Trophoblast cell (in vitro differentiated cells and primary cell): Measurements from ENCODE around the gene TBX5.
"Not testable (repeated sequence)": the region's sequence is repeated elsewhere in the genome, so short reads cannot be mapped to it uniquely, and the experiment has no call there.

ENCODE experiments used
- DNase-seq, 2 donors: peaks; one replicate each; pipeline ENCODE4 v3.0.0-alpha.2; 2016
- H2AFZ ChIP-seq: 2 replicates; pipeline ENCODE4 v1.6.1; 2013; ENCODE audit warnings: low read length, moderate library complexity, mild to moderate bottlenecking; ENCODE audit not compliant: insufficient read depth, poor library complexity
- H2AK5ac ChIP-seq: 2 replicates; pipeline ENCODE4 v1.6.1; 2013; ENCODE audit warnings: mild to moderate bottlenecking, low read length
- H2BK120ac ChIP-seq: 2 replicates; pipeline ENCODE4 v1.6.1; 2013; ENCODE audit warnings: low read length, mild to moderate bottlenecking, moderate library complexity; ENCODE audit not compliant: insufficient read depth, poor library complexity
- H2BK12ac ChIP-seq: 2 replicates; pipeline ENCODE4 v1.6.1; 2013; ENCODE audit warnings: mild to moderate bottlenecking, low read length, moderate library complexity
- H2BK5ac ChIP-seq: 2 replicates; pipeline ENCODE4 v1.6.1; 2013; ENCODE audit warnings: low read length, low read depth, moderate library complexity, mild to moderate bottlenecking; ENCODE audit not compliant: poor library complexity
- H3K14ac ChIP-seq: 2 replicates; pipeline ENCODE4 v1.6.1; 2013; ENCODE audit warnings: mild to moderate bottlenecking, low read length
- H3K18ac ChIP-seq: 2 replicates; pipeline ENCODE4 v1.6.1; 2013; ENCODE audit warnings: mild to moderate bottlenecking, low read length
- H3K23ac ChIP-seq: 2 replicates; pipeline ENCODE4 v1.6.1; 2013; ENCODE audit warnings: low read length
- H3K27ac ChIP-seq: 2 replicates; pipeline ENCODE4 v1.5.1; 2013; ENCODE audit warnings: low read depth, mild to moderate bottlenecking, inconsistent platforms, low read length, moderate library complexity
- H3K27me3 ChIP-seq: 2 replicates; pipeline ENCODE4 v1.6.1; 2013; ENCODE audit warnings: inconsistent platforms, mild to moderate bottlenecking, low read length, moderate library complexity; ENCODE audit not compliant: insufficient read depth
- H3K36me3 ChIP-seq, 2 experiments: 1 replicate in 1 of 2; 2 replicates in 1 of 2; pipeline ENCODE4 v1.6.1; 2013; ENCODE audit warnings: low read length in 2 of 2, mild to moderate bottlenecking in 2 of 2, moderate library complexity in 1 of 2; ENCODE audit not compliant: insufficient read depth in 2 of 2, control insufficient read depth in 1 of 2
- H3K4ac ChIP-seq: 2 replicates; pipeline ENCODE4 v1.6.1; 2013; ENCODE audit warnings: low read depth, mild to moderate bottlenecking, low read length, moderate library complexity
- H3K4me1 ChIP-seq, 2 experiments: 1 replicate in 1 of 2; 2 replicates in 1 of 2; pipeline ENCODE4 v1.6.1; 2013; ENCODE audit warnings: low read length in 2 of 2, mild to moderate bottlenecking in 2 of 2, moderate library complexity in 1 of 2; ENCODE audit not compliant: insufficient read depth in 2 of 2, control insufficient read depth in 1 of 2
- H3K4me2 ChIP-seq: 2 replicates; pipeline ENCODE4 v1.6.1; 2013; ENCODE audit warnings: inconsistent platforms, mild to moderate bottlenecking, low read length, moderate library complexity
- H3K4me3 ChIP-seq: 2 replicates; pipeline ENCODE4 v1.5.1; 2013; ENCODE audit warnings: mild to moderate bottlenecking, low read depth, low read length, inconsistent platforms
- H3K79me1 ChIP-seq: one replicate; pipeline ENCODE4 v1.6.1; 2013; ENCODE audit warnings: low read length
- H3K79me2 ChIP-seq: 2 replicates; pipeline ENCODE4 v1.6.1; 2013; ENCODE audit warnings: low read length, mild to moderate bottlenecking; ENCODE audit not compliant: control insufficient read depth, insufficient read depth, poor library complexity
- H3K9ac ChIP-seq: 2 replicates; pipeline ENCODE4 v1.6.1; 2013; ENCODE audit warnings: mild to moderate bottlenecking, low read length
- H3K9me3 ChIP-seq: 2 replicates; pipeline ENCODE4 v1.6.1; 2013; ENCODE audit warnings: low read depth, mild to moderate bottlenecking, control low read depth, inconsistent platforms, low read length; ENCODE audit not compliant: insufficient read depth
- H4K12ac ChIP-seq: 2 replicates; pipeline ENCODE4 v1.6.1; 2013; ENCODE audit warnings: low read depth, mild to moderate bottlenecking, low read length, moderate library complexity
- H4K8ac ChIP-seq: 2 replicates; pipeline ENCODE4 v1.6.1; 2013; ENCODE audit warnings: low read depth, mild to moderate bottlenecking, low read length, moderate library complexity
- H4K91ac ChIP-seq: one replicate; pipeline ENCODE4 v1.6.1; 2013; ENCODE audit warnings: low read depth, mild to moderate bottlenecking, low read length, moderate library complexity
- WGBS: extraction: QIAGEN DNeasy Blood & Tissue Kit; methylation state at CpG from one replicate; pipeline ENCODE4 v1.1.7; 2013; ENCODE audit warnings: missing lambda C conversion rate; ENCODE audit not compliant: insufficient read length, insufficient coverage; ENCODE audit errors: extremely low coverage; 5-methylcytosine and 5-hydroxymethylcytosine counted together

Gene TBX5

DNA sequence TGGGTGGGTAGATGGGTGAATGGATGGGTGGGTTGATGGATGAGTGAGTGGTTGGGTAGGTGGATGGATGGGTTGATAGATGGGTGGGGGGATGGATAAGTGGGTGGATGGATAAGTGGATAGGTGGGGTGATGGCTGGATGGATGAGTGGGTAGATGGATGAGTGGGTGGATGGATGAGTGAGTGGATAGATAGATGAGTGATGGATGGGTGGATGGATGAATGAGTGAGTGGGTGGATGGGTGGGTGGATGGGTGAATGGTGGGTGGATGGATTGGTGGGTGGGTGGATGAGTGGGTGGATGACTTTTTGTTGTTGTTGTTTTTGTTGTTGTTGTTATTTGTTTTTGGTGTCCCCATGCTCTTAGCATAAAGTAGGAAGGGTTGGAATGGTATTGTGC lies 45.5 kb downstream of the TBX5 start:
- no peak overlapping the region for H4K91ac ChIP-seq
- no peak overlapping the region for H3K4me2 ChIP-seq
- H3K27ac ChIP-seq, result no peak overlapping the region
- H3K36me3 ChIP-seq, result no peaks in the 10 kb centered on the region
- H3K9me3 ChIP-seq, result no peaks in the 10 kb centered on the region
- H3K79me1 ChIP-seq, result no peaks in the 10 kb centered on the region
- no peak overlapping the region for H2BK5ac ChIP-seq
- H3K27me3 ChIP-seq, result no peaks in the 10 kb centered on the region
- H3K9ac ChIP-seq, result no peak overlapping the region
- no peak overlapping the region for H3K18ac ChIP-seq
- no peak overlapping the region for H4K8ac ChIP-seq
- H3K79me2 ChIP-seq, result no peaks in the 10 kb centered on the region
- DNase-seq, result no peak
- no peak overlapping the region for H3K4me3 ChIP-seq
- no peak overlapping the region for H3K14ac ChIP-seq
- no peak overlapping the region for H2BK12ac ChIP-seq
- H2BK120ac ChIP-seq, result no peak overlapping the region
- H2AFZ ChIP-seq, result no peak overlapping the region
- H3K4ac ChIP-seq, result no peak overlapping the region
- H3K4me1 ChIP-seq, result no peaks in the 10 kb centered on the region
- no peak overlapping the region for H2AK5ac ChIP-seq
- H3K23ac ChIP-seq, result no peak overlapping the region
- H4K12ac ChIP-seq, result no peak overlapping the region

DNA sequence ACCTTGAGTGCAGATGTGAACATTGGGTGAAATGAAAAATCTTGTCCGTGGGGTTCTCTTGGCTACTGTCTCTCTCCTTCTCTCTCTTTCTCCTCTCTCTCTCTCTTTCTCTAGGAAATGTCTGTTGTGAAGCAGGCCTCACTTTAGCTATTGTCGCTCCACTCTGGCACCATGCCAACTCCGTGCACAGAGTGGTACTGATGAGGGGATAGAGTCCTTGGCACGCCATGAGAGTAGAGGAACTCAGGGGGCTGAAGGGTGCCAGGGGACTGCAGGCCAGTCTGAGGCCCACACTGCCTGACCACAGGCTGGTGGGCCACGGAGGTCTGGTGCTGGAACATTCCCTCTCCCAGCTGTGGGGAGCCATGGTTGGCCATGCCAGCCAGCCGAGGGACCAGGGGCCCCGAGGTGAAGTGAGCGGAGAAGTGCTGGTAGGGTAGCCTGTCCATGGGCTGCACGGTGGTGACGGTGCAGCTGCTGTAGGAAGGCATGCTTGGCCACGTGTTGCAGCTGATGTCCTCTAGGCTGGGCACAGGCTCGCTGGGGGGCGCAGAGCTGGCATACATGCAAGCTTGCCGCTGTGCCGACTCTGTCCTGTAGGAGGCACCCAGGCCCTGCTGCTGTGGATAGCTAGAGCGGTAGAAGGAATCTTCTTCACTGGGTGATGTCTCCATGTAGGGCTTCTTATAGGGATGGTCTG lies 50.4 kb downstream of the TBX5 start:
- H3K4me2 ChIP-seq, result no peak overlapping the region
- H3K9ac ChIP-seq, result no peak overlapping the region
- H2BK12ac ChIP-seq, result no peak overlapping the region
- H3K27ac ChIP-seq, result no peak overlapping the region
- H3K4ac ChIP-seq, result no peak overlapping the region
- no peaks in the 10 kb centered on the region for H3K36me3 ChIP-seq
- H2AK5ac ChIP-seq, result no peak overlapping the region
- no peak overlapping the region for H4K91ac ChIP-seq
- WGBS, result no CpG with 5 or more reads among the region's 16 CpGs
- no peak overlapping the region for H2BK5ac ChIP-seq
- no peak overlapping the region for H2BK120ac ChIP-seq
- no peak overlapping the region for H3K23ac ChIP-seq
- no peaks in the 10 kb centered on the region for H3K27me3 ChIP-seq
- H3K4me3 ChIP-seq, result no peak overlapping the region
- H3K9me3 ChIP-seq, result no peaks in the 10 kb centered on the region
- no peak overlapping the region for H4K8ac ChIP-seq
- no peaks in the 10 kb centered on the region for H3K79me2 ChIP-seq
- no peak overlapping the region for H4K12ac ChIP-seq
- no peaks in the 10 kb centered on the region for H3K4me1 ChIP-seq
- no peak overlapping the region for H3K18ac ChIP-seq
- H2AFZ ChIP-seq, result no peak overlapping the region
- H3K79me1 ChIP-seq, result no peaks in the 10 kb centered on the region
- no peak overlapping the region for H3K14ac ChIP-seq
- no peak for DNase-seq

DNA sequence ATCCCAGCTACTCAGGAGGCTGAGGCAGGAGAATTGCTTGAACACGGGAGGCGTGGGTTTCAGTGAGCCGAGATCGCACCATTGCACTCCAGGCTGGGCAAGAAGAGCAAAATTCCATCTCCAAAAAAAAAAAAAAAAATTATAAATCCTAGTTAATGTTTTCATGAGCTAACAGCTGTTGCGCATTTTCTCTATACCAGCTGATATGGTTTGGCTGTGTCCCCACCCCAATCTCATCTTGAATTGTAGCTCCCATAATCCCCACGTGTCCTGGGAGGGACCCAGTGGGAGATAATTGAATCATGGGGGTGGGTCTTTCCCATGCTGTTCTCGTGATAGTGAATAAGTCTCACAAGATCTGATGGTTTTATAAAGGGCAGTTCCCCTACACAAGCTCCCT lies 56.7 kb downstream of the TBX5 start:
- H2AFZ ChIP-seq, H3K9ac ChIP-seq, H3K4me3 ChIP-seq, H4K91ac ChIP-seq, H2AK5ac ChIP-seq, H3K23ac ChIP-seq, H3K4me1 ChIP-seq, H3K27ac ChIP-seq, H3K4ac ChIP-seq, DNase-seq, H3K36me3 ChIP-seq, H3K9me3 ChIP-seq, H3K79me2 ChIP-seq, H2BK5ac ChIP-seq, H3K14ac ChIP-seq, H2BK12ac ChIP-seq, H4K12ac ChIP-seq, H3K27me3 ChIP-seq, H2BK120ac ChIP-seq, H3K4me2 ChIP-seq, H3K18ac ChIP-seq, H4K8ac ChIP-seq, H3K79me1 ChIP-seq: not testable (repeated sequence)
- no CpG with 5 or more reads among the region's 7 CpGs for WGBS

DNA sequence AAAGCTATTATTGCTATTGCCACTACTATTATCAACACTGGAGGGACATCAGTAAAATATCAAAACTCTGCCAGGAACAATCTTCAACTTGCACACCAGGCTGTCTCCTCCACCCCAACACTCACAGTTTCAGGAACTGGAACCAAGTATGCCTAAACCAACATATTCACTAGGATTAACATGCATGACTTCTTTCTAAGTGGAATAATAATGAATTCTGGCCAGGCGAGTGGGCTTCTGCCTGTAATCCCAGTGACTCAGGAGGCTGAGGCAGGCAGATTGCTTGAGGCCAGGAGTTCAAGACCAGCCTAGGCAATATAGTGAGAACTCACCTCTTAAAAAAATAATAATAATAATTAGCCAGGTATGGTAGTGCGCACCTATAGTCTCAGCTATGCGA lies 58.1 kb downstream of the TBX5 start:
- no peak overlapping the region for H3K27ac ChIP-seq
- H2BK12ac ChIP-seq, result no peak overlapping the region
- no peak for DNase-seq
- H3K23ac ChIP-seq, result no peak overlapping the region
- no peak overlapping the region for H3K14ac ChIP-seq
- H3K9me3 ChIP-seq, result no peaks in the 10 kb centered on the region
- H3K4me2 ChIP-seq, result no peak overlapping the region
- H4K8ac ChIP-seq, result no peak overlapping the region
- no peaks in the 10 kb centered on the region for H3K4me1 ChIP-seq
- no peak overlapping the region for H2BK120ac ChIP-seq
- H3K9ac ChIP-seq, result no peak overlapping the region
- no peak overlapping the region for H4K91ac ChIP-seq
- H3K27me3 ChIP-seq, result no peaks in the 10 kb centered on the region
- H3K4ac ChIP-seq, result no peak overlapping the region
- WGBS, result no CpG with 5 or more reads among the region's 3 CpGs
- H2AFZ ChIP-seq, result no peak overlapping the region
- no peak overlapping the region for H2AK5ac ChIP-seq
- no peak overlapping the region for H4K12ac ChIP-seq
- no peaks in the 10 kb centered on the region for H3K79me2 ChIP-seq
- no peaks in the 10 kb centered on the region for H3K79me1 ChIP-seq
- no peak overlapping the region for H2BK5ac ChIP-seq
- H3K18ac ChIP-seq, result no peak overlapping the region
- no peaks in the 10 kb centered on the region for H3K36me3 ChIP-seq
- H3K4me3 ChIP-seq, result no peak overlapping the region
